ENCODE results near the gene MID2.

GRCh38 chrX:107826238-107827029 lies 768 bp downstream of the MID2 start:
- TF ChIP-seq CTCF (conservative IDR thresholded peaks at IDR 0.05; ENCODE audit: low read depth, low read length) (no peak), EZH2 (IDR thresholded peaks at IDR 0.05; ENCODE audit: borderline replicate concordance, low read depth, low read length, poor library complexity, severe bottlenecking) (no peak)
